Hepatocyte (in vitro differentiated cells): Measurements from ENCODE around the gene SEC61A1.

Experiments
- EZH2phosphoT487 ChIP-seq: fragments of 200-600 bp; sonication (generic); IDR thresholded peaks from one replicate; pipeline ENCODE4 v1.6.1; 2018; ENCODE audit warnings: antibody characterized with exemption, mild to moderate bottlenecking, low read depth, moderate library complexity; ENCODE audit not compliant: unreplicated experiment, severe bottlenecking
- TF ChIP-seq, protein P1 (sequence below): fragments of 200-600 bp; sonication (generic); IDR thresholded peaks from 2 replicates; pipeline ENCODE4 v1.5.1; 2016; ENCODE audit warnings: antibody characterized with exemption, mild to moderate bottlenecking; ENCODE audit not compliant: poor library complexity

DNA sequence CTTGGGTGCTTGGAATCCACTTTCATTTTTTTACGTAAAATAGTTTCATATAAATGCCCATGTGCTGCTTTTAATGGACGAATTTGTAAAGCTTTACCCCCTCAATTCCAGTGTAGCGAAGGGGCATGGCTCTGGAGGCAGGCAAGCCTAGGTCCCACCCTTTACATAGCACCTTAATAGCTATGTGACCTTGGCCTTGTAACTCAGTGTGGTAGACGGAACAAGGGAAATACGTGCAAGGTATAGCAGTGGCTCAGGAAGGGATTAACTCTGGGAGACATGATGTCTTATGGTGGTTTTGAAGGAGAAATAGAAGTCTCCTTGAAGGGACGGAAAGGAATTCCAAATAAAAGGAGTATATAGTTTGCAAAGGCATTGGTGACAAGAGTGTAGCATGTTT lies 1.4 kb downstream of the SEC61A1 start:
- no peak for TF ChIP-seq EZH2phosphoT487
- TF ChIP-seq, protein P1, sequence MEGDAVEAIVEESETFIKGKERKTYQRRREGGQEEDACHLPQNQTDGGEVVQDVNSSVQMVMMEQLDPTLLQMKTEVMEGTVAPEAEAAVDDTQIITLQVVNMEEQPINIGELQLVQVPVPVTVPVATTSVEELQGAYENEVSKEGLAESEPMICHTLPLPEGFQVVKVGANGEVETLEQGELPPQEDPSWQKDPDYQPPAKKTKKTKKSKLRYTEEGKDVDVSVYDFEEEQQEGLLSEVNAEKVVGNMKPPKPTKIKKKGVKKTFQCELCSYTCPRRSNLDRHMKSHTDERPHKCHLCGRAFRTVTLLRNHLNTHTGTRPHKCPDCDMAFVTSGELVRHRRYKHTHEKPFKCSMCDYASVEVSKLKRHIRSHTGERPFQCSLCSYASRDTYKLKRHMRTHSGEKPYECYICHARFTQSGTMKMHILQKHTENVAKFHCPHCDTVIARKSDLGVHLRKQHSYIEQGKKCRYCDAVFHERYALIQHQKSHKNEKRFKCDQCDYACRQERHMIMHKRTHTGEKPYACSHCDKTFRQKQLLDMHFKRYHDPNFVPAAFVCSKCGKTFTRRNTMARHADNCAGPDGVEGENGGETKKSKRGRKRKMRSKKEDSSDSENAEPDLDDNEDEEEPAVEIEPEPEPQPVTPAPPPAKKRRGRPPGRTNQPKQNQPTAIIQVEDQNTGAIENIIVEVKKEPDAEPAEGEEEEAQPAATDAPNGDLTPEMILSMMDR = no peak
